RKO (cell line): ENCODE data around the gene GPC5.
"Not testable (repeated sequence)": the region's sequence is repeated elsewhere in the genome, so short reads cannot be mapped to it uniquely, and the experiment has no call there.

Source experiments
- DNase-seq: peaks from one replicate; pipeline ENCODE4 v3.0.0-alpha.2; 2016; ENCODE audit warnings: low spot score

GPC5 gene

GRCh38 chr13:91398413-91399188 lies at the start of gene GPC5:
Gene GPC5, plus strand, starts transcription at chr13:91398621.
- DNase-seq: no peak

- peak; percentile 84 for DNase-seq
These were observed 49.5 kb upstream of the GPC5 start for GRCh38 chr13:91348906-91349435.

- peak; percentile 31 for DNase-seq
These were observed 48.2 kb upstream of the GPC5 start for GRCh38 chr13:91349992-91350911.

GRCh38 chr13:91351123-91351522 lies 47.3 kb upstream of the GPC5 start:
- no peak for DNase-seq

- no peak for DNase-seq
These were observed 46.4 kb upstream of the GPC5 start for GRCh38 chr13:91351980-91352379.

- not testable (repeated sequence) for DNase-seq
These were observed 45.5 kb upstream of the GPC5 start for GRCh38 chr13:91352891-91353290.

- no peak for DNase-seq
These were observed 44.9 kb upstream of the GPC5 start for GRCh38 chr13:91353494-91353893.

- DNase-seq: no peak
These were observed 43.2 kb upstream of the GPC5 start for GRCh38 chr13:91355099-91355825.

GRCh38 chr13:91355826-91356710 lies 42.4 kb upstream of the GPC5 start:
- no peak for DNase-seq

- DNase-seq: no peak
These were observed 41.4 kb upstream of the GPC5 start for GRCh38 chr13:91356919-91357612.

GRCh38 chr13:91357613-91358386 lies 40.6 kb upstream of the GPC5 start:
- DNase-seq: no peak

GRCh38 chr13:91358387-91358782 lies 40.0 kb upstream of the GPC5 start:
- DNase-seq: no peak

GRCh38 chr13:91359111-91359510 lies 39.3 kb upstream of the GPC5 start:
- DNase-seq: no peak

- DNase-seq: no peak
These were observed 38.8 kb upstream of the GPC5 start for GRCh38 chr13:91359631-91360030.

- no peak for DNase-seq
These were observed 38.1 kb upstream of the GPC5 start for GRCh38 chr13:91360246-91360751.

- DNase-seq: no peak
These were observed 36.6 kb upstream of the GPC5 start for GRCh38 chr13:91361755-91362271.

GRCh38 chr13:91362908-91363307 lies 35.5 kb upstream of the GPC5 start:
- DNase-seq: no peak

- no peak for DNase-seq
These were observed 30.3 kb upstream of the GPC5 start for GRCh38 chr13:91368101-91368500.
